ENCODE measurements around the gene MOBP.

MOBP gene

DNA sequence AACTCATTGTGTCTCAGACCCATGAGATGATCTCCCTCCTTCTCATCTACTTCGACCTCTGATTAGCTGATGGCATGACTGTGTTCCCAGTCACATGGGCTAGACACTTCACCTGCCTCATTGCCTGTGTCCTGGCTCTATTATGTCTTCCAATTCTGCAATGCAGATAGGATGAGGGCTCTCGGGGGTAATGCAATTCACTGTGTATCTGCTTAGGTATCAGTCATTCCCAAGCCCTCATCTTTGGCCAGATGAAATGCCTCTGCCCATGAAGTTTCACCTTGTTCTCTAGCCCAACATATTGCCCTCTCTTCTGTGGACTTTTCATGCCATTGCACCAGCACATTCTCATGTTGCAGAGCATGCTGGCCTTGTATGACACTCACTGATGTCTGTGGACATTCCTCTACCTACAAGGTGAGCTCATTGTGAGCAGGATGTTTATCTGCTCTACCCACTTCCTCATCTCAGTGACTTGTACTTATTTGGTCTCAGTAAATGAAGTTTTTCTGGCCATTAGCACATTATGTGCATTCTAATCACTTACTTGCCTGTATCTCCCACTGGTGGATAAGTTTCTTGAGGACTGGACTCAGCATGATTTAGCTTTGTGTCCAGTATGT lies 32.3 kb downstream of the MOBP start:
- no peak for DNase-seq

DNA sequence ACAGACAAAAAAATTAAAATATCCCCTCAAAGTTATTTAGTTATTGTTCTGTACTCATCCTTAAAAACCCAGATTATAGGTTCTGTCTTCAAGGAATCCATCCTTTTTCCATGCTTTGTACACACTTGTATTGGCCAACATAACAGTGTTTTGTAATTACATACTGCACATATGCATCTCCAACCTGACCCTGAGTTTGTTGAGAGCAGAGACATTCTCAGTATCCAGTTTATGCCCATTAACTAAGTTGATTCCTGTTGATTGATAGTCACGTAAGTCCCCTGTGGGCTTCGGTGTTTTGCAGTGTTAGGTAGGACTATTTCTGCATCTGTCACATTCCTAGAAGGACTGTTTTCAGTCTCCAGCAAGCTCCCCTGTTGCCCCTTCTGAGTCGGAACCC lies 33.6 kb downstream of the MOBP start:
- no peak for DNase-seq

DNA sequence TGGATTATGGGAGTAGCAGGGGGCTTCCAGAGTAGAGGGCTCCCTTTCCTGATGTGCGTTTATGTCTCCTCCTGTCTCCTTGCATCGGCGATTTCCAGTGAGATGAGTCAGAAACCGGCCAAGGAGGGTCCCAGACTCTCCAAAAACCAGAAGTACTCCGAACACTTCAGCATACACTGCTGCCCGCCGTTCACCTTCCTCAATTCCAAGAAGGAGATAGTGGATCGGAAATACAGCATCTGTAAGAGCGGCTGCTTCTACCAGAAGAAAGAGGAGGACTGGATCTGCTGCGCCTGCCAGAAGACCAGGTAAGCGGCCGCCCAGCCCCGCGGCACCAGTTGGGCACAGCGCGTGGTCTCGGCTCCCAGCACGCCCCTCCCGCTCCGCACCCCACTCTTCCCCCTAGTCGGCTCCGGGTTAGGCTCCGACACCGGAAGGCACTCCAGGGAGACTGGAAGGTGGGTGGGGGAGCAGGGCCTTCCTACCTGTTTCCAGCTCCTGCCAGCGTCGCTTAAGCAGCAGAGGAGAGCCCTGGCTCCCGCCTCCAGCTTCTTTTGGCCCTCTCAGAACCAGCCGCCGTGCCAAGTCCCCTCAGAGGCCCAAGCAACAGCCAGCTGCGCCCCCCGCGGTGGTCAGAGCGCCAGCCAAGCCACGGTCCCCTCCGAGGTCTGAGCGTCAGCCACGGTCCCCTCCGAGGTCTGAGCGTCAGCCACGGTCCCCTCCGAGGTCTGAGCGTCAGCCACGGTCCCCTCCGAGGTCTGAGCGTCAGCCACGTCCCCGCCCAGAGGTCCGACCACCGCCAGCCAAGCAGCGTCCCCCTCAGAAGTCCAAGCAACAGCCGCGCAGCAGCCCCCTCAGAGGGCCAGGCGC lies 34.7 kb downstream of the MOBP start:
- DNase-seq = no peak

DNA sequence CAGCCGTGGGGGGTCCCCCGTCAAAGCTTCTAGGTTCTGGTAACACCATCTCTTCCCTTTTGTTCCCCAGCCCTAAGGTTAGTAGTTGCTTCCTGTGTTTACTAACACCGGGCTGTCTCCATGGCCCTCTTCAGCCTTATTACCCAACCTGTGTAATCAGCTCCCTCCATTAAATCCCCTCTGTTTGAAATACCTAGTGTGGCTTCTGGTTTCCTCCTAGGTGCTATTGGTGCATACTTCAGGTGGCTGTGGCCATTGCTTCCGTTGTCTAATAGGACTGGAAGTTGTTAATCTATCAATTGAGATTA lies 35.3 kb downstream of the MOBP start:
- DNase-seq = no peak

DNA sequence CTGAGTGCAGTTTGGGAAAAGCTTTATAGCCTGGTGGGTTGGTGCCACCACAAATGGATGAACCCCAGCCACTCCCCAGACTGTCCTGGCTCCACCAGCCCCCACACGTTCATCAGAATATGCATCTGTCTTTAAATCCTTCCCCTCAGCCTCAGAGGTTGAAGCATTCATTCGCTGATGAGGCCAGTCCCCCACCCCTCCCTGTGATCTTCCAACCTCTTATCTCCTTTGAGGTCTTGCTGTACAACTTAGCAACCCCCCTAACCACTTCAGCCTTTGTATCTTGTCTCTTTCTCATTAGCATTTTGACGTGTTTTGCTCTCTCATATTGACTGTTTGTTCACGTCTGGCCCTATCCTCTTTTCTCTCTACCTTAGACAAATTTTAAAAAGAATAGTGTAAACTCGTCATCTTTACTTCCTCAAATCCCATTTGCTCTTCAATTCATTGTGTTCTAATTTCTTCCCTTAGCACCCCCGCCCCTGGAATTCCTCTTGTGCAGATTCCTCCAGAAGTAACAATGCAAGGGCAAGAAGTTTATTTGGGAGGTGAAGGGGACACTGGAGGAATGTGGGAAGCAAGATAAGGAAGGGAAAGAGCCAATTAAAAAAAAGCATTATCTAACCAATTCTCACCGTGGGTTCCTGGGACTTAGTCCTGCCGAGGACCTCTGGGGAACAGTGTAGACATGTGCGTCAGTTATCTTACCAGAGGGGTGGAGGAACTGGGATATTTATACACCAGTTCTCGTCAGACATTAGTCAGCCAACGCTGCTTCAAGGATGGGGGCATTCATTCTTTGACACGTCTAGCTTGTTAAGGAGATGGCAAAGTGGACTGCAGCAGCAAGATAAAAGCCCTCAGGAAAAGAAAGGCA lies 38.6 kb downstream of the MOBP start:
- DNase-seq = no peak

DNA sequence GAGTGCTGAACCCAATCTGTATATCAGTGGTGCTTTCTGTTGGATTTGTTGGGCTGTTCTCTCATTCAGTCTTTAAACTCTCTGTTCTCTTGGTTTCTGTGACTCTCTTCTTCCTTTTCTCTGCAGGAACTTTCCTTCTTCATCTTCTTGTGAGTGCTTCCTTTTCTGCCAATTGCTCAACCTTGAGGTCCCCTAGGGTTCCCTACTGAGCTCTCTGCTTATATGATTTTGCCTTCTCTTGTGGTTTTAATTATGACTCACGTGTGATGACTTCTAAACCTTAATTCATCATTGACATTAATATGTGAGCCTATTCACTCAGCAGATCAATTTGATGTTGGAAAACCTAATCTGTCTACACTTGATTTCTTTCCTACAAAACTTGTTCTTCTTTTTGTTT lies 39.4 kb downstream of the MOBP start:
- DNase-seq = no peak

DNA sequence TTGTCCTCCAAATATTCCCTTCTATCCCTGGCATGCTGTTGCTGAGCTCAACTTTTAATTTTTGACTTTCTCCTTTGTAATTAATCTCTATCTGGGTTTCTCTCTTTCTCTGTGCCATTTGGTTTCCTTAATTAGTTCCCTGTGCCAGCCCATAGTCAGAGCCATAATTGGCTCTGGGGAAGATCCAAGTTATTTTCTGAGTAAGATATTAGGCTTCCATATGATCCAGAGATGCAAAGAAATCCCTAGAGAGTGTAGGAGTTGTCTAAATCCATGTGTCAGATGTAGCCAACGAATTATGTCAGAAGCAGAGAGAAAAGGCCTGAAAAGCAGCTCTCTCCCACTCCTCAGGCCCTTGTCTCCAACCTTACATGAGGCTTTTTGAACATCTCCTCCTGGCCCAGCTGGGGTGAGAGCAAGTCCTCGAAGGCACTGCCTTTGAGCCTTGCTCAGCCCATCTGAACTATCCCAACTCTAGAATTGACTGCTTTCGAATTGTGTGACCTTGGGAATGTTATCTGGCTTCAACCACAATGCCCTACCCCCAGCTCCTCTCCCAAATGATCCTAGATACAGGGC lies 46.4 kb downstream of the MOBP start:
- DNase-seq = no peak

DNA sequence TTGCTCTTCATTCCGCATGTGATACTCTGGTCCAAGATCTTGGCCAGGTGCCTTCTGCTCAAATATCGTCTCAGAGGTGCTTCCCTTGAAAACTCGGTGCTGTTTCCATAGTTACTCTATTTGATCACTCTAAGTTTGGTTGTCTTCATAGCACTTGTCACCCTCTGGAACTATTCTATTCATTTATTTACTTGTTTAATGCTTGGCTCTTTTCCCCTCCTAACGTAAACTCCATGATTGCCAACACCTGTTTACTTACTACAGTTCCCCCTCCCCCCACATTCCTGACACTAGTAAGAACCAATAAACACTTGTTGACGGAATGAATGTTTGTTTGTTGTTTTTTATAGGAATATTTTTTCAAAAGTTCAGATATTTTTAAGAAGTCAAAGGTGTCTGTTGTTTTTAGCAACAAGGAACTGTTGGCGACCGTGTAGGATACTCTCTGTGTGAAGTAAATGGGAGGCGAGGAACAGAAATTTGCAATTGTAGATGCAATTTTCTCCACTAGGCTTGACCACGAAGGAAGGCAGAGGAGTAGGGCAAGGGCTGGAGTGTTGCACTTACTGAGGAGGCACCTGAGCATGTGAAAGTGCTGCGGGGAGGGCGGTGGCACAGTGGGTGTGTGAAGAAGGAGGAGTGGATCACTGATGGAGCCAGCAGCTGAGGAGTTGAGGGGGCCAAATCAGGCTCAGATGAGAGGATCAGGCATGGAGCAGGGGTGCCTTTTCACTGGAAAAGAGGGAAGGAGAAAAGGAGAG lies 48.4 kb downstream of the MOBP start:
- no peak for DNase-seq

DNA sequence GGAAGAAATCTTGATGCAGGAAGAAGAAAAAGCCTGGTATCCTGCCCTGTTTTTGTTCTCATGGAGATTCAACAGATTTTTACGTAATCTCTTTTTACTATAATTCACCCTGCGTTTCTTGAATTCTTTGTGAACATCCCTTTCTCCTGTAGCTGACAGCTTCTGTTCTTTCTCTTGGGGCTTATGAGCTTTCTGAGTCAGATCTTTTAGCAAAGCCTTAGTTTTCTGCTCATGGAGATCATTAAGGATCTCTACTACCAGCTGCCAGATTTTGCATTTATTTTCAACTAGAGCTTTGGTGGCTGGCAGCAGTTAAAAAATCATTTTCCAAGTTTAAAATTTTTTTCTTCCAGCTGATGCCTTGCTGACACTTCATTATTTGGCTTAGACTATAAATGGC lies 51.6 kb downstream of the MOBP start:
- DNase-seq = no peak

DNA sequence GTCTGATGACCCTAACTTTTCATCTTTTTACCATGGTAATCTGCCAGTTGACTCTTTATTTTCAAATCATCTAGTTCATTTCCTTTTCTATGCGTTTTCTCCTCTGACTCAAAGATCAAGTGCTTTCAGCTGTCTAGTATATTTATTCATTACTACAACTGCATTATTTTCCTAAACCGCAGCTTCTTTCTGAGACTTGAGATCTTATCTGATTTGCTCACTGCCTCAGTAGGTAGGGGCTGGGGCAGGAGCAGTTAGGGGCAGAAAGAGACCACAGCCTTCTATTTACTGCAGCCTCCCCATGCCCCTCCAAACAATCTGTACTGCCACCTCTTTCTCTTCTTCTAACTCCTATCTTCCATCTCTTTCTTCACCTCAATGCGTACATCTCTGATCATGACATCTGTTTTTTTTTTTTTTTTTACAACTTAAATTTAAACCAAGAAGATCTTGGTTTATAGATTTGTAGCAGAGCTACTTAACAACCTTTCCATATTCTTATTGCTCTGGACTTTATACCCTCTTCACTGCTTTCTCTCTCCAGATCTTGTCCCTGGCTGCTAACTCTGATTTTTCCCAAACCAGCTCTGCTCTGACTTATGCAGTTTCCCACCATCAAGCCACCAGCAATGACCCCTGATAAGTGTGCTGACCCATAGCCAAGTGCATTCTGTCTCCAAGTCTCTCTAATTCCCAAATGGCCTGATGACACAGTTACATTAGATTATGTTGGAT lies 52.2 kb downstream of the MOBP start:
- no peak for DNase-seq

DNA sequence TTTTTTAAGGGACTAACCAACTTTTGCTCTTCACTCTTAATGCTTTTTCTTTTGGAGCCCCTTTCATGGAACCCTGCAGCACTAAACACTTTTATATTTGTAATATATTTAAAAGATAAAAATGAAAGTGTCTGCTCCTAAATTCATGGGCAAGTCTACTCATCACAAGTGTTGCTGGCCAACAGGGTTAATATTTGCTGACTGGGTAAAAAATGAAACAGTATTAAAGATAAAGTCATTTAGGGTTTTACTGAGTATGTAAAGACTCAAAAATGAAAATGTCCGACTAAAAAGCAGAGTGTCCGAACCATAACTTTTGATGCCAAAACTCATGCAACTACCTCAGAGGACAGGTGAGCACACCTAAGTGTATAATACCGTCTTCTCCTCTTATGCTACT lies 54.0 kb downstream of the MOBP start:
- no peak for DNase-seq

DNA sequence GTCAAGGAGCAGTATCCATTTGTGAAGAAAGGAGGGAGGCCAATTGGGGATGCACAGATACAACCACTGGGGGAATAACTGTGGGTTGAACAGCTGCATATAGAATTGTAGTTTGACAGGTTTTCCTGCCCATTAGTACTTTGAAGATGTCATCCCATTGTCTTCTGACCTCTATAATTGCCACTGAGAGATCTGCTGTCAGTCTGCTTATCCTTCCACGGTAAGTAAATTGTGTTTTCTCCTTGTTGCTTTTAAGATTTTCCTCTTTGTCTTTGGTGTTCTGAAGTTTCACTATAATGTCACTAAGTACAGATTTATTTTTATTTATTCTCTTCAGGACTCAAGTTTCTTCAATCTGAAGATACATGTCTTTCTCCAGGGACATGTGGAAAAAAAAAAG lies 56.6 kb downstream of the MOBP start:
- no peak for DNase-seq

DNA sequence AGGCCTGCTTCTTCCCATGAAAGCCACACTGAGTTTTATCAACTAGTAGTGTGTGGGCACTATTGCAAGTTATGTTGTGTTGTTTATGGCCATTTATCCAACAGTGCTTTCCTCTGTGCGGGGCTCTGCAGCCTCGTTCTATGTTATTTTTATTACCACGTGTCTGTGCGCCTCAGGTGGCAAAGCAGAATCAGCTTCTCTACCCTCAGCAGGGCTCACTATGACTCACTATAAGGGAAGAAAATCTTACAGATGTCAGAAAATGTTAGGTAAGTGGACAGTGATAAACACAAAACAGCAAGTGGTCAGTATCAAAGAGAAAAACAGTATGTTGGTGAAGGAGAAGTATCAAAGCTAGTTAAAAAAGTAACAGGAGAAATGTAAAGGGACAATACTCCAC lies 61.4 kb downstream of the MOBP start:
- no peak for DNase-seq

DNA sequence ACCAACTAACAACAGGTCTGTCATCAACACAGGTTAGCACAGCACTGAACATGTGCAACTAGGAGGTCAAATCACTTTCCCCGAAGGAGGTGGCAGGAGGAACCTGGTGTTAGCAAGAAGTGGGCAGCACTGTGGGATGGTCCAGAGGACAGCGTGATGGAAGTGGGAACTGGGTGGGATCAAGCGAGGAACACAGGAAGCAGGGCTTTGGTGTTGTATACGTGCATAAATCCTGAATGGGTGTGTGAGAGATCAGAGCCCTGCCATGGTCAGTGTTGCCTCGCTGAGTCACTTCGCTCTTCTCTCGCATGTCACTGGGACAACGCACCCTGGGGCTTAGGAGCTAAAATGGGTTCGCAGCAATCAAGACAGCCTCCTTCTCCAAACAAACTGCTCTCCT lies 62.1 kb downstream of the MOBP start:
- no peak for DNase-seq

DNA sequence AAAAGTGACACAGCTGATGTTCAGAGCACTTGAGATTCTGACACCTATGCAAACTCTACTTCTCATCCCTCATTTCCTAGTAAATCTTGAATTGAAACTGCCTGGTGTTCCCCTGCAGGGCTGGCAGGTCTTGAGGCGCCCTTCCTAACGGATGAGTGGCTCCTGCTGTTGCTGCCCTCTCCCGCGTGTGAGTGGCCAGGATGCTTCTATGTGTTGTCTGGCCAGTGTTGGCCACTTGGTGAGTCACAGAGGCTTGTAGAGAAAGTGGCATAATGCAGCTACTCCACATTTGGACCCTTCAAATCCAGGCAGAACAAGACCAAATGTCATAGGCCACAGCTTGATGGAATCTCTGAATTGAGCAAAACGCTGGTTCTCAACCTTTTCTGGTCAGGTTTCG lies 63.6 kb downstream of the MOBP start:
- no peak for DNase-seq

DNA sequence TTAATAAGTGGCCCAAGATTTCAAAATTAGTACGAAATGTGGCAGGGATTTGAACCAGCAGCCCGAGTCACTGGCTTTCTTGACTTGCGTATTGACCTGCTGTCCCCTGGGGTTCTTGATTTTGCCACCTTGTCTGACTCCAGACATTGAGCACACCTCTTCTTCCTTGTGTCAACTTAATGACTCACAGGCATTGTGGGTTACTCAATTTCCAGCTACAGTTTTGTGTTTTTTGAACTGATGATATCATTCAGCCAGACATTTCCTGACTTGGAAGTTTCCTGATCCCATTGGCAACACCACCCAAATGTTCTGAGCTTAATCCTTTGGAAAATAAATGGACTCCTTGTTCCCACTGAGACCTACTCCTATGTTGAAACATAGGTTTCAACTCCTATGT lies 64.2 kb downstream of the MOBP start:
- no peak for DNase-seq

DNA sequence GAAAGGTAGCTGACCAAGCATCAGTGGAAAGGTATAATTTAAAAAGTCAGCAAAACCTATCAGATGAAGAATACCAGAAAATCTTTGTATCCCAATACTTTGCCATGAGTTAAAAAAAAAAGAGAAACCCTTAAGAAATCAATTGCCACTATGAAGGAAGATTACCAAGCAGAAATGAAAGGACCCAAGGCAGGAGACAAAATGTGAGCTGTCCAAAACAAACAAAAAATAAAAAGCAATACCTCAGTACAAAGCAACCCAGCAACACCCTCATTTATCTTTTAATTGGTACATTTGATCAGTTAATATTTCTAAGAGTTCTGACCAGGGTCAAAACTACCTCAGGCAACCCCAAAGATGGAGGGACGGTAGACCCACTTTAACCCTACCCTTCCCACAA lies 65.3 kb downstream of the MOBP start:
- DNase-seq = no peak

DNA sequence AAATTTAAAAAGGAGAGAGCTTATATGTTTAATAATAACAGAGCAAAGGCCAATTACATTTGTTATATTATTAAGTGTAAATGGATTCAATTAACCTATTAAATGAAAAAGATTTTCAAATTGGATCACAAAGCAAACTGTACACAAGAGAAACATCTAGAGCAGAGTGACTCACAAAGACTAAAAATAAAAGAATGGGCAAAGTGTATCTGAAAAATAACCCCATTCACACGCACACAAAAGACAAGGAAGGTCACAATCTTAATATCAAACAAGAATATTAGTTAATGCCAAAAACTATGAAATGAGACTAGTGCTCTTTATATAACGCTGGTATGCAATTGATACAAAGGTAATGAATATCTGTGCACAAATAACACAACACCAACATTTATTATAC lies 65.7 kb downstream of the MOBP start:
- DNase-seq = no peak

DNA sequence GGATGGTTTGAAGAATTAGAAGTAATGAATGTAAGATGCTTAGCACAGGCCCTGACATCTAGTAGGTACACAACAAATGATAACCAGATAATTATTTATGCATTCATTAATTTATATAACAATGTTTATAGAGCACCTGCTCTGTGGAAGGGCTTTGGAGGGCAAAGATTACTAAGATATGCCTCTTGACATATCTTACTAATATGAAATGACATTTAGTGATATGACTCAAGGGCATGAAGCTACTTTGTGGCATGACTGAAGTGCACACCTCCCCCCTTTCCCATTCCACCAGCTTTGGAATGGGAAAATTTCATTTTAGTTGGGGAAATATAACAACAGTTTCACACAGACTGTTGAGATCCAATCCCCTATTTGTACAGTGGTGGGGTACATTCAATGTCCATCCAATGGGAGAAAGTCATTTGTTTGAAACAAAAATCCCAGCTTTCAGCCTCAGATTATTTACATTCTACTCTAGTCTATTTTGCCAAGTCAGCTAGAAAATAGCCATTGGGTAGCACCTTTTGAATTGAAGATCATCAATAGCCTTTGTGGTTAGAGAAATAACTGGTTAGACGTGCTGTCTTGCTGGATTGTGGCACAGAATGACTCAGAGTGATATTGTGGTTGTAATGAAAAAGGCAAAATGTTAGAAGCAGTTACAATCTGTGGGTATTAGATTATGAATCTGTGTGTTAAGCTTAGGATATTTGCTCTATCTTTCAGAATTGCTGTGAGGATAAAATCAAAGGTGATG lies 72.9 kb downstream of the MOBP start:
- DNase-seq = no peak

DNA sequence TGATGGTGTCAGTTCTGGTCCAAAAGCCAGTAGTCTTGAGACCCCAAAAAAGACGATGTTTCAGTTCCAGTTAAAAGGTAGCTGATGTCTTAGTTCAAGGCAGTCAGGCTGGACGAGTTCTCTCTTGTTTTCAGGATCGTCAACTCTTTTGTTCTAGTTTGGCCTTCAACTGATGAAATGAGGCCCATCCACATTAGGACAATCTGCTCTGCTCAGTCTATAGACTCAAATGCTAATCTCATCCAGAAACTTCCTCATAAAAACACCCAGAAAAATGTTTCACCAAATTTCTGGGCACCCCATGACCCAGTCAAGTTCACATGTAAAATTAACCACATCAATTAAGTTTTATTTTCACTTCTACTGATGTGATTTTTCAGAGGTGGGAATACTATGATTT lies 74.0 kb downstream of the MOBP start:
- no peak for DNase-seq

DNA sequence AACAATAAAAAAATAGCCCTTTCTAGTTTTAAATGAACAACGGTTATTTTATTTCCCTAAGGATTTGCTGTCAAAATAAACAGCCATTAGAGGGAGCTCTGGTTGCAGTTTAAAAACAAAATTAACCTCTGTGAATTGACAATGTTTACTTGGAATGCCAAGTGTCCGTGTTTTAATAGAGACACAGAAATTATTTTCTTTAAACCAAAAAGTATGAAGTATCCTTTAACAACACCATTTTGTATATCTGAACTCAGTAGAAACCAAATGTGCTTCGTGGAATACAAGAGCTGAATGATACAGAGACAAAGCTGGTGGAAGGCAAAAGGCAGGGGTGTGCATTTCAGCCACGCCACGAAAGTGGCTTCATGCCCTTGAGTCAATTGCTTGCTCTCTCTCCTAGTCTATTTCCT lies 74.4 kb downstream of the MOBP start:
- no peak for DNase-seq
